Large intestine (tissue), 3 donors: ENCODE data around the gene PARP6. TPM values are rescaled to one million over a fixed set of nuclear protein-coding genes. Genes with fewer than 3 reads are reported as not detected.

Experiments used
- DNase-seq, 2 donors: peaks; one replicate each; pipeline versions ENCODE4 v3.0.0 to v3.0.0-alpha.2; 2013
- H3K27ac ChIP-seq: one replicate; pipeline ENCODE4 v1.5.1; 2013; ENCODE audit warnings: low read length
- H3K27me3 ChIP-seq: 2 replicates; pipeline ENCODE4 v1.6.1; 2013; ENCODE audit warnings: low read length; ENCODE audit not compliant: control insufficient read depth, insufficient read depth
- H3K36me3 ChIP-seq: 2 replicates; pipeline ENCODE4 v1.6.1; 2013; ENCODE audit warnings: low read length; ENCODE audit not compliant: control insufficient read depth, insufficient read depth
- H3K4me1 ChIP-seq: one replicate; pipeline ENCODE4 v1.6.1; 2013; ENCODE audit warnings: low read length; ENCODE audit not compliant: control insufficient read depth, insufficient read depth
- H3K4me3 ChIP-seq: one replicate; pipeline ENCODE4 v1.5.1; 2013; ENCODE audit warnings: low read length
- H3K9me3 ChIP-seq: one replicate; pipeline ENCODE4 v1.6.1; 2013; ENCODE audit warnings: mild to moderate bottlenecking, low read depth, low read length, moderate library complexity; ENCODE audit not compliant: control insufficient read depth
- WGBS: methylation state at CpG from one replicate; pipeline ENCODE4 v1.1.5; 2013; ENCODE audit warnings: low lambda C conversion rate; ENCODE audit not compliant: insufficient coverage; 5-methylcytosine and 5-hydroxymethylcytosine counted together
- polyA plus RNA-seq: library from polyadenylated mRNA; unstranded; fragments of 120-200 nt; gene quantifications from one replicate; pipeline ENCODE4 v1.2.1, GENCODE V29; 2013

Gene PARP6
- polyA plus RNA-seq, 1 donor = 74.3 TPM

- no peak for DNase-seq
- no peaks in the 10 kb centered on the region for H3K4me1 ChIP-seq
- H3K27ac ChIP-seq = no peak overlapping the region
- H3K36me3 ChIP-seq = no peaks in the 10 kb centered on the region
- WGBS = no CpG with 5 or more reads among the region's 5 CpGs
- H3K9me3 ChIP-seq = no peaks in the 10 kb centered on the region
- H3K27me3 ChIP-seq = no peaks in the 10 kb centered on the region
- no peak overlapping the region for H3K4me3 ChIP-seq
These were observed 34.7 kb upstream of the PARP6 start for GRCh38 chr15:72307026-72307425.

DNA sequence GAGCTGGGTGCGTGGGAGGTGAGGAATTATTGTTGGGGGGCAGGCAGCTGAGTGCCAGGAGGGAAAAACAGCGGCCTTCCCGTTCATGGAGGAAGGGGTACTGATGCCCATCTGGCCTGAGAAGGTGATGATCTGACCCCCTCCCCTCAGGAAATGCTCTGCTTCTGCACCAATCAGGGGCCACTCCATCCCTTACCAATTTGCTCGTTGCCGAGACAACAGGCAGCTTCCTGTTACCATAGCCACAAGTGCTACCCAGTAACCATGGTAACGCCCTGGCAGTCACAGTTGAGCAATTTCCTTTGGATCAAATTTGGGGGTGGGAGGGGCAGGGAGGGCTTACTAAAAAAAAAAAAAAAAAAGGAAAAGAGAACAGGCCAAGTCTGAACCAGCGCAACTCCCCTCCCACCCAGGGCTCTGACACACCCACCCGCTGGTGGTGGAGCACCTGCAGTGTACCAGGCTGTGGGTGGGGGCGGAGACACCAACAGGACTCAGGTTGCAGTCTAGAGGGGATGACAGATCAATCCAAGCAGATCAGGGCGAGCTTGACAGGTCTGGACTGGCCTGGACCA lies 33.9 kb upstream of the PARP6 start:
- no peaks in the 10 kb centered on the region for H3K36me3 ChIP-seq
- H3K4me1 ChIP-seq = no peaks in the 10 kb centered on the region
- H3K4me3 ChIP-seq = no peak overlapping the region
- no peaks in the 10 kb centered on the region for H3K9me3 ChIP-seq
- no peak for DNase-seq
- H3K27ac ChIP-seq = no peak overlapping the region
- H3K27me3 ChIP-seq = no peaks in the 10 kb centered on the region
- no CpG with 5 or more reads among the region's 10 CpGs for WGBS

GRCh38 chr15:72304596-72304995 lies 32.2 kb upstream of the PARP6 start:
- Histone ChIP-seq H3K4me1 (no peaks in the 10 kb centered on the region), H3K27me3 (no peaks in the 10 kb centered on the region), H3K36me3 (no peaks in the 10 kb centered on the region), H3K27ac (no peak overlapping the region), H3K4me3 (no peak overlapping the region), H3K9me3 (no peaks in the 10 kb centered on the region)
- WGBS = no CpG with 5 or more reads among the region's 7 CpGs
- DNase-seq = no peak

DNA sequence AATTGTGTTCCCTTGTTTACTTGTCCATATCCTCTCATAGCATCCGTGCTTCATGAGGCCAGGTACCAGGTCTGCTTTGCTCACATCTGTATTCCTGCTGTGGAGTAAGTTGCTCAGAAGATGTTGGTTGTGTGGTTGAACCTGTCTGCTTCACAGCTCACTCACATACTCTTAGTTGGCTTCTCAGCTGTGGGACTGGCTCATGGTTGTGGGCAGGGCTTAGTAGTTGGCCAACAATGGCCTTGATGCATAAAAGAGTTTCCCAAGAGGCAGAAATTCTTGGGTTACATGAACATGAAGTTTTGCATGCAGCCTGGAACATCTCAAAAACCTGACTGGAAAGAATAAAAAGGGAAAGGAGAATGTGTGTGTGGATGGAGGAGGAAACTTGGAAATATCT lies 30.6 kb upstream of the PARP6 start:
- H3K27ac ChIP-seq = no peak overlapping the region
- no CpG with 5 or more reads among the region's 1 CpG for WGBS
- H3K36me3 ChIP-seq = no peaks in the 10 kb centered on the region
- H3K27me3 ChIP-seq = no peaks in the 10 kb centered on the region
- no peaks in the 10 kb centered on the region for H3K9me3 ChIP-seq
- H3K4me3 ChIP-seq = no peak overlapping the region
- no peak for DNase-seq
- no peaks in the 10 kb centered on the region for H3K4me1 ChIP-seq

- Histone ChIP-seq H3K27me3 (no peaks in the 10 kb centered on the region), H3K27ac (no peak overlapping the region), H3K9me3 (no peaks in the 10 kb centered on the region), H3K4me3 (no peak overlapping the region), H3K4me1 (no peaks in the 10 kb centered on the region), H3K36me3 (no peaks in the 10 kb centered on the region)
- no peak for DNase-seq
- WGBS = no CpG with 5 or more reads among the region's 52 CpGs
These were observed 17.4 kb upstream of the PARP6 start for GRCh38 chr15:72289597-72290325.

DNA sequence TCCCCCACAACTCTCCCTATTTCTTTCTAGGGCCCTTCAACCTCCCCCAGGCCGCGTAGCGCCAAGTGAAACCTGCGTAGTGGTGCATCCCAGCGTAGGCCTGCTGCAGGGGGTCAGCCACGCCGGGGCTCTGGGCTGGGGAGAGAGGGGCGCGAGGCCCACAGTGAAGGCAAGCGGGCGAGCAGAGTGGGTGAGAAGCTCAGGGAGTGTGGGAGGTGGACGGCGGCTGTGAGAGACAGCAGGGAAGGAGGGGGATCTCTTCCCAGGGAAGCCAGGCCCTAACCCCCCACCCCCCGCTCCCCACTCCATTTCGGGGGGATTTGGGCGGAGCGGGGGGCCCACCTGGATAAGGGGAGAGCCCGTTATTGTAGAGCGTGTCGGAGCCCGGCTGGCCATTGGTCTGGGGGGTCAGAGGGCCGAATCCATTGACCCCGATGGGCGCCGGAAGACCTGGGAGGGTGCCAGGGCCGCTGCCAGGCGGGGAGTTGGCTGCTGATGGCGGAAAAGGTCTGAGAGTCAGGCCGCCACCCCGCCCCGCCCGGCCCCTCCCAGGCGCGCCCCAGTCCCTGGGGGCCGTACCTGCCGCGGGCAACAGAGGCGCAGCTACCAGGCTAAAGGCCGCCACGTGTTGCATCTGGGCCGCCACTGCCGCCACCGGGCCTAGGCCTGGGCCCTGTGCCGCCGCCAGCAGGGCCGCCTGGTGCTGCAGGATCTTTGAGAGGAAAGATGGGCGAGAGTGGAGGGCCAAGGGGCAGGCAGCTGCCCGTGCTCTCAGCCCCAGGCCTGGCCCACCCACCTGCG lies 16.6 kb upstream of the PARP6 start:
- no peak for DNase-seq
- H3K4me1 ChIP-seq = no peaks in the 10 kb centered on the region
- no peaks in the 10 kb centered on the region for H3K27me3 ChIP-seq
- H3K36me3 ChIP-seq = no peaks in the 10 kb centered on the region
- no peaks in the 10 kb centered on the region for H3K9me3 ChIP-seq
- no peak overlapping the region for H3K4me3 ChIP-seq
- H3K27ac ChIP-seq = no peak overlapping the region
- no CpG with 5 or more reads among the region's 49 CpGs for WGBS

GRCh38 chr15:72285927-72286516 lies 13.7 kb upstream of the PARP6 start:
- H3K36me3 ChIP-seq = no peaks in the 10 kb centered on the region
- no peak overlapping the region for H3K4me3 ChIP-seq
- H3K27me3 ChIP-seq = no peaks in the 10 kb centered on the region
- H3K4me1 ChIP-seq = no peaks in the 10 kb centered on the region
- H3K9me3 ChIP-seq = no peaks in the 10 kb centered on the region
- no peak overlapping the region for H3K27ac ChIP-seq
- WGBS = no CpG with 5 or more reads among the region's 10 CpGs
- DNase-seq = no peak

GRCh38 chr15:72285402-72285801 lies 13.0 kb upstream of the PARP6 start:
- H3K36me3 ChIP-seq = no peaks in the 10 kb centered on the region
- no peak overlapping the region for H3K4me3 ChIP-seq
- H3K9me3 ChIP-seq = no peaks in the 10 kb centered on the region
- no peak overlapping the region for H3K27ac ChIP-seq
- peaks cover 2% of the 10 kb centered on the region for H3K4me1 ChIP-seq
- DNase-seq = no peak
- H3K27me3 ChIP-seq = no peaks in the 10 kb centered on the region
- no CpG with 5 or more reads among the region's 3 CpGs for WGBS

DNA sequence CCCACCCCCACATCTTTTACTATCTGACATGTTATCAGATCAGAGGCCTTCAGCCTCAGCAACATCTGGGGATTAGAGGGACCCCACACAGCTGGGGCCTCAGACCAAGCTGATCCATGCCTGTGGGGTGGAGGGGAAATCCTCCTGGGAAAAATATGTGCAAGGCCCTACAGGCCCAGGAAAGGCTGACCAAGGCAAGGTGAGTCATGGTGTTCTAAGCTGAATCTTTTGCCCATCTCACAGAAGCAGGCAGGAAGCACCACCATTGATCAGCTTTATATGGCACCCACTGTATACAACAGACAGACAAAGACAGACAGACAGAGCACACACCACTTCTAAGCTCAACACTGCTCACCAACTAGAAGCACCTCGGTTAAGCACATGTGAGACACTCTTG lies 12.4 kb upstream of the PARP6 start:
- no peaks in the 10 kb centered on the region for H3K36me3 ChIP-seq
- no peak overlapping the region for H3K4me3 ChIP-seq
- peaks cover 4% of the 10 kb centered on the region for H3K4me1 ChIP-seq
- H3K9me3 ChIP-seq = no peaks in the 10 kb centered on the region
- WGBS = no CpG with 5 or more reads among the region's 1 CpG
- H3K27me3 ChIP-seq = no peaks in the 10 kb centered on the region
- no peak for DNase-seq
- no peak overlapping the region for H3K27ac ChIP-seq

DNA sequence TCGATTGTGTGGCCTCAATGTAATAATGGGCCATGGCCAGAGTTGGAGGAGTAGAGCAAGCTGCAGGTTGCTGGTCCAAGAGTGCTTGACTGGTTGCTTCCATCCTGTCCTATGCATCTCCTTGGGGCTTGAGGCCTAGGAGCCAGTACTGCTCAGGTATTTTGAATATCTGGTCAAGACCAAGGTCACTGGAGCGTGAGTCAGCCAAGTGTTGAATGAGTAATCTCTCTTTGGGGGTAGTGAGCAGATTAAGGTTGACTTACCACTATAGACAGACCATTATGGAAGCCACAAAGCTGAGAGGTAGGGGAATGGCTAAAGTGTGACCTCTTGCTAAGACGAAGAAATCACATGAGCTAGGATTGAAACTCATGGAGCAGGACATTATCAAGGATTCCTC lies 9.4 kb upstream of the PARP6 start:
- Histone ChIP-seq H3K4me3 (no peak overlapping the region), H3K27ac (no peak overlapping the region), H3K27me3 (no peaks in the 10 kb centered on the region), H3K4me1 (peaks cover 4% of the 10 kb centered on the region), H3K36me3 (no peaks in the 10 kb centered on the region), H3K9me3 (no peaks in the 10 kb centered on the region)
- no CpG with 5 or more reads among the region's 3 CpGs for WGBS
- DNase-seq = no peak
